ENCODE data around the gene WDR47. TPM values are rescaled to one million over a fixed set of nuclear protein-coding genes. Genes with fewer than 3 reads are reported as not detected.
"Not testable (repeated sequence)": the region's sequence is repeated elsewhere in the genome, so short reads cannot be mapped to it uniquely, and the experiment has no call there.

WDR47 gene
- total RNA-seq, 2 donors from 2014 or later, result 18.7 to 20.5 TPM

DNA sequence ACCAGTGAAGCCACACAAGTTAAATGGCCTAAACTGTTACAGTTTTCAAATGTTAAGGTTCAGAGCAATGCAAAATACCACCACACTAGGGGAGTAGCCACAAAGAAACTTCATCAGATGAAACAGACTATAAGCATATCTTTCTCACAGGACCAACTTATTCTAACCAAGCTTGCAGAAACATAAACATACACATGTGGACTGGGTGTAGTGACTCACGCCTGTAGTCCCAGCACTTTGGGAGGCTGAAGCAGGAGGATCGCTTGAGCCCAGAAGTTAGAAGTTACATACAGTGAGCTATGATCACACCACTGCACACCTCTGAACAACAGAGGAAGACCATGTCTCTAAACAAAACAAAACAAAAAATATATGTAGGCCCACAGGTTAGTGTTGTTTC lies 17.3 kb downstream of the WDR47 start:
- Histone ChIP-seq H3K4me3 (no peak overlapping the region), H3K27me3 (replicated peaks; ENCODE audit: insufficient read depth) (no peaks in the 10 kb centered on the region), H3K4me1 (ENCODE audit: control insufficient read depth in 1 of 2, low read depth in 2 of 2) (no peaks in the 10 kb centered on the region), H3K9me3 (no peaks in the 10 kb centered on the region), H3K27ac (no peak overlapping the region), H3K36me3 (no peaks in the 10 kb centered on the region)
- TF ChIP-seq, protein P1, sequence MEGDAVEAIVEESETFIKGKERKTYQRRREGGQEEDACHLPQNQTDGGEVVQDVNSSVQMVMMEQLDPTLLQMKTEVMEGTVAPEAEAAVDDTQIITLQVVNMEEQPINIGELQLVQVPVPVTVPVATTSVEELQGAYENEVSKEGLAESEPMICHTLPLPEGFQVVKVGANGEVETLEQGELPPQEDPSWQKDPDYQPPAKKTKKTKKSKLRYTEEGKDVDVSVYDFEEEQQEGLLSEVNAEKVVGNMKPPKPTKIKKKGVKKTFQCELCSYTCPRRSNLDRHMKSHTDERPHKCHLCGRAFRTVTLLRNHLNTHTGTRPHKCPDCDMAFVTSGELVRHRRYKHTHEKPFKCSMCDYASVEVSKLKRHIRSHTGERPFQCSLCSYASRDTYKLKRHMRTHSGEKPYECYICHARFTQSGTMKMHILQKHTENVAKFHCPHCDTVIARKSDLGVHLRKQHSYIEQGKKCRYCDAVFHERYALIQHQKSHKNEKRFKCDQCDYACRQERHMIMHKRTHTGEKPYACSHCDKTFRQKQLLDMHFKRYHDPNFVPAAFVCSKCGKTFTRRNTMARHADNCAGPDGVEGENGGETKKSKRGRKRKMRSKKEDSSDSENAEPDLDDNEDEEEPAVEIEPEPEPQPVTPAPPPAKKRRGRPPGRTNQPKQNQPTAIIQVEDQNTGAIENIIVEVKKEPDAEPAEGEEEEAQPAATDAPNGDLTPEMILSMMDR (IDR thresholded peaks at IDR 0.05), result no peak
- DNase-seq (ENCODE audit: low spot score) (no peak), ATAC-seq (ENCODE audit: insufficient number of reproducible peaks, low FRiP score, low read depth) (no peak)

DNA sequence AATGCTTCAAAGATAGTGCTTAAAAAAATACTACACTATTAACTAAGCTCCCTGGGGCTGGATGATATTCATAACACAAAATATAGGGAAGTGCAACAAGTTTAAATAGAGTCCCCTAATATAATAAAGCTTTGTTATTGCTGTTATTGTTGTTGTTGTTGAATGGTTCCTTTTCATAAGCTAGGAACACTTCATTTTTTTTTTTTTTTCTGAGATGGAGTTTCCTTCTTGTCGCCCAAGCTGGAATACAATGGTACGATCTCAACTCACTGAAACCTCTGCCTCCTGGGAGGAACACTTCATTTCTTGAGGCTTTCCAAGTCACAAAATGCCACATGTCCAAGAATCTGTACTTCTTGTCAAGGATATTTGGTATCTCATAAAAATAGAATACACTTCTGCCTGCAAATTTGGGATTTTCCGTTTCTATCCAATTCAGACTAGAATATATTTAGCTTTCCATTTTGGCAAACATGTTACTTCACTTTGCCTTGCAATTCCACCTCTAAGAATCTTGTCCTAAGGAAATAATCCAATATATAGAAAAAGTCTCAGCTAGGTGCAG lies 21.1 kb downstream of the WDR47 start:
- no peaks in the 10 kb centered on the region for H3K4me1 ChIP-seq (ENCODE audit: control insufficient read depth in 1 of 2, low read depth in 2 of 2)
- H3K36me3 ChIP-seq, result peaks cover 11% of the 10 kb centered on the region
- DNase-seq (ENCODE audit: low spot score) (no peak), ATAC-seq (ENCODE audit: insufficient number of reproducible peaks, low FRiP score, low read depth) (no peak)
- no peak overlapping the region for H3K27ac ChIP-seq
- H3K9me3 ChIP-seq, result peaks cover 4% of the 10 kb centered on the region
- no peak overlapping the region for H3K4me3 ChIP-seq
- TF ChIP-seq, protein P1 (IDR thresholded peaks at IDR 0.05), result no peak
- no peaks in the 10 kb centered on the region for H3K27me3 ChIP-seq (replicated peaks; ENCODE audit: insufficient read depth)

DNA sequence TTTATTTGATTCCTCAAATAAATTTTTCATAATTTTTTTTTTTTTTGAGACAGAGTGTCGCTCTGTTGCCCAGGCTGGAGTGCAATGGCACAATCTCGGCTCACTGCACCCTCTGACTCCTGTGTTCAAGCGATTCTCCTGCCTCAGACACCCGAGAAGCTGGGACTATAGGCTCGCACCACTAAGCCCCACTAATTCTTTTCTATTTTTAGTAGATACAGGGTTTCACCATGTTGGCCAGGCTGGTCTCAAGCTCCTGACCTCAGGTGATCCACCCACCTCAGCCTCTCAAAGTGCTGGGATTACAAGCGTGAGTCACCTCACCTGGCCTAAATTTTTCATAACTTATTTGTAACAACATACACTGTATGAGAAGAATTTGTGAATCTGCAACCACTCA lies 24.2 kb downstream of the WDR47 start:
- H3K36me3 ChIP-seq, result peaks cover 15% of the 10 kb centered on the region
- H3K4me3 ChIP-seq; H3K4me1 ChIP-seq (ENCODE audit: control insufficient read depth in 1 of 2, low read depth in 2 of 2); H3K27me3 ChIP-seq (replicated peaks; ENCODE audit: insufficient read depth); H3K27ac ChIP-seq; DNase-seq (ENCODE audit: low spot score); ATAC-seq (ENCODE audit: insufficient number of reproducible peaks, low FRiP score, low read depth); H3K9me3 ChIP-seq: not testable (repeated sequence)

DNA sequence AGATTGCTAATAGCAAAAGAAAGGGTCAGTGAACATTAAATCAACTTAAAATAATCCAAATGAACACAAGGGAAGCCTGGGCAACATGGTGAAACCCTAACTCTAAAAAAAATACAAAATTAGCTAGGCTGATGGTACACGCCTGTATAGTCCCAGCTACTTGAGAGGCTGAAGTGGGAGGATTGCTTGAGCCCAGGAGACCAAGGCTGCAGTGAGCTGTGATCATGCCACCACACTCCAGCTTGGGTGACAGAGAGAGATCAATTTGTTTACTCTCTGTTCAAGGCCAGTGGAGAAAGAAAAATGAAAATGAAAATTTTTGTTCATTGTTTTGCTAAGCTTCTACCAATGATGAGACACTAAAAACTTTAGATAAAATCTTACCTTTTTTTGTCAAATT lies 24.8 kb downstream of the WDR47 start:
- Histone ChIP-seq H3K36me3 (peaks cover 15% of the 10 kb centered on the region), H3K27ac (no peak overlapping the region), H3K9me3 (peaks cover 4% of the 10 kb centered on the region), H3K4me1 (ENCODE audit: control insufficient read depth in 1 of 2, low read depth in 2 of 2) (no peaks in the 10 kb centered on the region), H3K27me3 (replicated peaks; ENCODE audit: insufficient read depth) (no peaks in the 10 kb centered on the region), H3K4me3 (no peak overlapping the region)
- ATAC-seq (ENCODE audit: insufficient number of reproducible peaks, low FRiP score, low read depth), result no peak
- TF ChIP-seq, protein P1 (IDR thresholded peaks at IDR 0.05), result no peak
- no peak for DNase-seq (ENCODE audit: low spot score)

DNA sequence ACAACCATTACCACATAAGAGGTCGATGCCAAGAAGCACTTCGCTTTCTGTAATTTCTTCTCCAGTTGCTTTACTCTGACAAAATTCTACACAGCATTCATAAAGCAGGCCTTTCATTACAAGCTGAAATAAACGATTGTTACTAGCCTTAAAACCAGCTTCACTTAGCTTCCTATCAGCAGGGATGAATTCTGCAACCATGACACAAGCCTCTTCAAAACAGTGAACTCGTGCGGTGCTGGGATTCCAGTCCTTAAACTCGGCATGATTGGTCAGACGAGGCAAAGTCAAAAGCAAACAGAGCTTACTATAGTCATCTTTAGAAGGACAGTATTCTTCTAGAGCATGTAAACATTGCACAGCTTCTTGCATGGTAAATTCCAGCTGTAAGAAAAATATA lies 30.6 kb downstream of the WDR47 start:
- H3K4me3 ChIP-seq, result no peak overlapping the region
- H3K27me3 ChIP-seq (replicated peaks; ENCODE audit: insufficient read depth), result no peaks in the 10 kb centered on the region
- H3K27ac ChIP-seq, result no peak overlapping the region
- H3K9me3 ChIP-seq, result no peaks in the 10 kb centered on the region
- no peaks in the 10 kb centered on the region for H3K4me1 ChIP-seq (ENCODE audit: control insufficient read depth in 1 of 2, low read depth in 2 of 2)
- TF ChIP-seq, protein P1 (IDR thresholded peaks at IDR 0.05), result no peak
- H3K36me3 ChIP-seq, result peaks cover 16% of the 10 kb centered on the region
- no peak for DNase-seq (ENCODE audit: low spot score)
- ATAC-seq (ENCODE audit: insufficient number of reproducible peaks, low FRiP score, low read depth), result no peak

DNA sequence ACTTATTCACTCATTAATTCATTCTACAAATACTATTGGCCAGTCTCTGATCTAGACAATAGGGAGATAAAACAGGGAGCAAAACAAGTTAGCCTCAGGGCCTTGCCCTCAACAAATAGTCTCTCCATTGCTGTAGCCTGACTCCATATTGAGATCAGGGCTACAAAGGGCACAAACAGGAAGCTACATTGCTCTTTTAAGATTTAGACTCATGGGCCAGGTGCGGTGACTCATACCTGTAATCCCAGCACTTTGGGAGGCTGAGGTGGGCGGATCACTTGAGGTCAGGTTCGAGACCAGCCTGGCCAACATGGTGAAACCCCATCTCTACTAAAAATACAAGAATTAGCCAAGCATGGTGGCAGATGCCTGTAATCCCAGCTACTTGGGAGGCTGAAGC lies 45.3 kb downstream of the WDR47 start:
- H3K4me1 ChIP-seq (ENCODE audit: control insufficient read depth in 1 of 2, low read depth in 2 of 2); H3K9me3 ChIP-seq; H3K27me3 ChIP-seq (replicated peaks; ENCODE audit: insufficient read depth); ATAC-seq (ENCODE audit: insufficient number of reproducible peaks, low FRiP score, low read depth); DNase-seq (ENCODE audit: low spot score); H3K4me3 ChIP-seq; H3K27ac ChIP-seq: not testable (repeated sequence)
- peaks cover 40% of the 10 kb centered on the region for H3K36me3 ChIP-seq

Data from thoracic aorta (tissue), 2 donors.